ENCODE measurements around the gene BAHCC1. TPM values are rescaled to one million over a fixed set of nuclear protein-coding genes. Genes with fewer than 3 reads are reported as not detected.

Gene BAHCC1
- polyA plus RNA-seq, 4 donors = 2.2 to 26.9 (median 9.8) TPM

DNA sequence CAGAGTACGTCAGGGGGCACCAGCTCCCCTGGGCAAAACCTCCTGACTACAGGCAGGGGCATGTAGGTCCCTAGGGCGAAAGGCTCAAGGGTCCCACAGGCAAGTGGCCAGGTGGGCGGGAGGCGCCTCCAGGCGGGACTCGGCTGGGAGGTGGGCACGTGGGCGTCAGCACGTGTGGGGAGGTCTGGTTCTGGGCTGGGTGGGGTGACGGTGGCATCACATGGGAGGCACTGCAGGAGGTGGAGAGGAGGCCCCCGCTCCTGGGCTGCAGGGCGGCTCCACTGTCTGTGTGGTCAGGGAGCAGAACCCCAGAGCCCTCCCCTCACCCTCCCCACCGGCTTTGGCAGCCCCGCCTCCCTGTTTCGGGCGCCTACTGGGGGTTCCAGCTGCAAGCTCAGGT, 64.6 kb downstream of the BAHCC1 start:
- FAIRE-seq = no peak
- H3K4me3 ChIP-seq (ENCODE audit: low read depth in 1 of 3, low read length in 3 of 3) = no peak overlapping the region
- H3K4me1 ChIP-seq (ENCODE audit: control insufficient read depth in 3 of 3, insufficient read depth in 2 of 3, low read depth in 1 of 3, low read length in 2 of 3) = no peaks in the 10 kb centered on the region
- H3K27me3 ChIP-seq (ENCODE audit: control insufficient read depth in 3 of 3, insufficient read depth in 3 of 3, low read length in 3 of 3) = no peaks in the 10 kb centered on the region
- peaks cover 0 to 2% of the 10 kb centered on the region in 2 donors for H3K9me3 ChIP-seq (ENCODE audit: control insufficient read depth in 2 of 2, insufficient read depth in 1 of 2, low read depth in 1 of 2, low read length in 1 of 2)
- H3K27ac ChIP-seq (ENCODE audit: low read depth in 1 of 3, low read length in 2 of 3) = no peak overlapping the region
- H3K36me3 ChIP-seq (ENCODE audit: control insufficient read depth in 3 of 3, insufficient read depth in 2 of 3, low read depth in 1 of 3, low read length in 3 of 3) = peaks cover 0 to 95% (median 2%) of the 10 kb centered on the region in 3 donors
- no peak for DNase-seq
- 81 to 88% (median 86%) methylated on average over 15 to 16 of the region's 16 CpGs for WGBS, 3 donors

DNA sequence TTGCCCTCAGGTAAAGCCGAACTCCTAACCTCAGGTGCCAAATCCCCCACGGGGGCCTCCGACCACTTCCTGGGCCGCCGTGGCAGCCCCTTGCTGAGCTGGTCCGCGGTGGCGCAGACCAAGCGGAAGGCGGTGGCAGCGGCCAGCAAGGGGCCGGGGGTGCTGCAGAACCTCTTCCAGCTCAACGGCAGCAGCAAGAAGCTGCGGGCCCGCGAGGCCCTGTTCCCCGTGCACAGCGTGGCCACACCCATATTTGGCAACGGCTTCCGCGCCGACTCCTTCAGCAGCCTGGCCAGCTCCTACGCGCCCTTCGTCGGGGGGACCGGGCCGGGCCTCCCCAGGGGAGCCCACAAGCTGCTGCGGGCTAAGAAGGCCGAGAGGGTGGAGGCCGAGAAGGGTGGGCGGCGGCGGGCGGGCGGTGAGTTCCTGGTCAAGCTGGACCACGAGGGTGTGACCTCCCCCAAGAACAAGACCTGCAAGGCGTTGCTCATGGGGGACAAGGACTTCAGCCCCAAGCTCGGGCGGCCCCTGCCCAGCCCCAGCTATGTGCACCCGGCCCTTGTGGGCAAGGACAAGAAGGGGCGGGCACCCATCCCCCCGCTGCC, 65.7 kb downstream of the BAHCC1 start:
- WGBS, 3 donors = 82 to 86% (median 86%) methylated on average over 41 to 43 of the region's 43 CpGs
- Histone ChIP-seq H3K4me3 (ENCODE audit: low read depth in 1 of 3, low read length in 3 of 3) (no peak overlapping the region), H3K27me3 (ENCODE audit: control insufficient read depth in 3 of 3, insufficient read depth in 3 of 3, low read length in 3 of 3) (no peaks in the 10 kb centered on the region), H3K9me3 (ENCODE audit: control insufficient read depth in 2 of 2, insufficient read depth in 1 of 2, low read depth in 1 of 2, low read length in 1 of 2) (peaks cover 0 to 2% of the 10 kb centered on the region in 2 donors), H3K4me1 (ENCODE audit: control insufficient read depth in 3 of 3, insufficient read depth in 2 of 3, low read depth in 1 of 3, low read length in 2 of 3) (no peaks in the 10 kb centered on the region), H3K27ac (ENCODE audit: low read depth in 1 of 3, low read length in 2 of 3) (no peak overlapping the region), H3K36me3 (ENCODE audit: control insufficient read depth in 3 of 3, insufficient read depth in 2 of 3, low read depth in 1 of 3, low read length in 3 of 3) (peaks cover 0 to 95% (median 2%) of the 10 kb centered on the region in 3 donors)
- FAIRE-seq (no peak), DNase-seq (no peak)

DNA sequence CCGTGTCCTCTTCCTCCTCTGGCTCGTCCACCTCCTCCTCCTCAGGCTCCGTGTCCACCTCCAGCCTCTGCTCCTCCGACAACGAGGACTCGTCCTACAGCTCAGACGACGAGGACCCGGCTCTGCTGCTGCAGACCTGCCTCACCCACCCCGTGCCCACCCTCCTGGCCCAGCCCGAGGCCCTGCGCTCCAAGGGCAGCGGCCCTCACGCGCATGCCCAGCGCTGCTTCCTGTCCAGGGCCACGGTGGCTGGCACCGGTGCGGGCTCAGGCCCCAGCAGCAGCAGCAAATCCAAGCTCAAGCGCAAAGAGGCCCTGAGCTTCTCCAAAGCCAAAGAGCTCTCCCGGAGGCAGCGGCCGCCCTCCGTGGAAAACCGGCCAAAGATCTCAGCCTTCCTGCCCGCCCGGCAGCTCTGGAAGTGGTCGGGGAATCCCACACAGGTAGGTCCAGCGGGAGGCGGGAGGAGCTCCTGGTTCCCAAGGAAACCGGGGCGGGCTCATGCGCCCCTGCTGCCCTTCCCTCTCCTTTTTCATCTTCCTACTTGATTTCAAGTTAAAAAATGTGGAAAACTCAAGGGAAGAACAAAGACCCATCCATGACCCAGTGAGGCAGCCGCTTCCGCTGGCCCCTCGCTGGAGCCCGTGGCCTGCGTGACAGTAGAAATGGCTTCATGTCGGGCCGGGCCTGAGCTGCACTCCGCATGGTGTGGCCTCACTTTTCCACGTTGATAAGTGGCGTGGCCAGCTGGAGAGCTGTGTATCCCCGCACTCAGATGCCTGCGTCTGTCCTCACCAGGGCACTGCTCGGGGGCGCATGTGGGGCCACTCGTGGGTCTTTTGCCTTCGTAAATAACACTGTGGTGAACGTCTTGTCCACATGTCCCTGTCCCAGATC, 66.6 kb downstream of the BAHCC1 start:
- WGBS, 3 donors = 89 to 94% (median 91%) methylated on average over 48 to 50 of the region's 50 CpGs
- H3K4me1 ChIP-seq (ENCODE audit: control insufficient read depth in 3 of 3, insufficient read depth in 2 of 3, low read depth in 1 of 3, low read length in 2 of 3) = no peaks in the 10 kb centered on the region
- H3K36me3 ChIP-seq (ENCODE audit: control insufficient read depth in 3 of 3, insufficient read depth in 2 of 3, low read depth in 1 of 3, low read length in 3 of 3) = peaks cover 0 to 94% (median 2%) of the 10 kb centered on the region in 3 donors
- FAIRE-seq (no peak), DNase-seq (no peak)
- H3K27me3 ChIP-seq (ENCODE audit: control insufficient read depth in 3 of 3, insufficient read depth in 3 of 3, low read length in 3 of 3) = no peaks in the 10 kb centered on the region
- no peak overlapping the region for H3K27ac ChIP-seq (ENCODE audit: low read depth in 1 of 3, low read length in 2 of 3)
- no peak overlapping the region for H3K4me3 ChIP-seq (ENCODE audit: low read depth in 1 of 3, low read length in 3 of 3)
- H3K9me3 ChIP-seq (ENCODE audit: control insufficient read depth in 2 of 2, insufficient read depth in 1 of 2, low read depth in 1 of 2, low read length in 1 of 2) = peaks cover 0 to 2% of the 10 kb centered on the region in 2 donors

DNA sequence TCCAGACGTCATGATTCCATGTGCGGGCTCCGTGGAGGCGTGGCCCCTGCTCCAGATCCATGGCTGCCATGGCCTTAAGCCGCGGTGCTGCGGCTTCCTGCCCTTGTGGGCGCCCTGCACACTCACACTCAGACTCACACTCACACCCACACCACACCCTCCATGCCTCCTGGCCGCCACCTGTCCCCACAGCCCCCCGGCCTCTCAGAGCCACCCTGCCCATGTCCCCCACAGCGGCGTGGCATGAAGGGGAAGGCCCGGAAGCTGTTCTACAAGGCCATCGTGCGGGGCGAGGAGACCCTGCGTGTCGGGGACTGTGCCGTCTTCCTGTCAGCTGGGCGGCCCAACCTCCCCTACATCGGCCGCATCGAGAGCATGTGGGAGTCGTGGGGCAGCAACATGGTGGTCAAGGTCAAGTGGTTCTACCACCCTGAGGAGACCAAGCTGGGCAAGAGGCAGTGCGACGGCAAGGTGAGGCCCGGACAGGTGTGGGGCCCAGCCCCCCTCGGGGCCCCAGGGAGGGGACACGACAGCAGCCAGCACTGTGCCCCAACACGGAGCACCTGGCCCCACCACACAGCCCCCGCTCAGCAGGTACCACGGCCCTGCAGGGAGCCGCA, 67.4 kb downstream of the BAHCC1 start:
- no peak overlapping the region for H3K4me3 ChIP-seq (ENCODE audit: low read depth in 1 of 3, low read length in 3 of 3)
- H3K9me3 ChIP-seq (ENCODE audit: control insufficient read depth in 2 of 2, insufficient read depth in 1 of 2, low read depth in 1 of 2, low read length in 1 of 2) = no peaks in the 10 kb centered on the region
- 92 to 95% (median 94%) methylated on average over 33 of the region's 33 CpGs for WGBS, 3 donors
- DNase-seq (no peak), FAIRE-seq (no peak)
- no peaks in the 10 kb centered on the region for H3K4me1 ChIP-seq (ENCODE audit: control insufficient read depth in 3 of 3, insufficient read depth in 2 of 3, low read depth in 1 of 3, low read length in 2 of 3)
- no peaks in the 10 kb centered on the region for H3K27me3 ChIP-seq (ENCODE audit: control insufficient read depth in 3 of 3, insufficient read depth in 3 of 3, low read length in 3 of 3)
- no peak overlapping the region for H3K27ac ChIP-seq (ENCODE audit: low read depth in 1 of 3, low read length in 2 of 3)
- peaks cover 0 to 94% (median 2%) of the 10 kb centered on the region in 3 donors for H3K36me3 ChIP-seq (ENCODE audit: control insufficient read depth in 3 of 3, insufficient read depth in 2 of 3, low read depth in 1 of 3, low read length in 3 of 3)

DNA sequence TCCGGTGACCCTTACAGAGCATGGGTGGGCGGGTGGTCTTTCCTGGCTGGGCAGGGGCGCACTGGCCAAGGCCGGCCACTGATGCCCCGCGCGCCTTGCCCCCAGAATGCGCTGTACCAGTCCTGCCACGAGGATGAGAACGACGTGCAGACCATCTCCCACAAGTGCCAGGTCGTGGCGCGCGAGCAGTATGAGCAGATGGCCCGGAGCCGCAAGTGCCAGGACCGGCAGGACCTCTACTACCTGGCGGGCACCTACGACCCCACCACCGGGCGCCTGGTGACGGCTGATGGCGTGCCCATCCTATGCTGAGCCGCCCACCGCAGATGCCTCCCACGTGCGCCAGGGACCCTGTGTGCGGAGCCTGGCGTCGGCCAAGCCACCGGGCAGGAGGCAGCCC, 68.2 kb downstream of the BAHCC1 start:
- FAIRE-seq (no peak), DNase-seq (no peak)
- Histone ChIP-seq H3K9me3 (ENCODE audit: control insufficient read depth in 2 of 2, insufficient read depth in 1 of 2, low read depth in 1 of 2, low read length in 1 of 2) (no peaks in the 10 kb centered on the region), H3K36me3 (ENCODE audit: control insufficient read depth in 3 of 3, insufficient read depth in 2 of 3, low read depth in 1 of 3, low read length in 3 of 3) (peaks cover 0 to 88% (median 2%) of the 10 kb centered on the region in 3 donors), H3K27me3 (ENCODE audit: control insufficient read depth in 3 of 3, insufficient read depth in 3 of 3, low read length in 3 of 3) (no peaks in the 10 kb centered on the region), H3K4me3 (ENCODE audit: low read depth in 1 of 3, low read length in 3 of 3) (no peak overlapping the region), H3K27ac (ENCODE audit: low read depth in 1 of 3, low read length in 2 of 3) (no peak overlapping the region), H3K4me1 (ENCODE audit: control insufficient read depth in 3 of 3, insufficient read depth in 2 of 3, low read depth in 1 of 3, low read length in 2 of 3) (peaks cover 0 to 6% (median under 1%) of the 10 kb centered on the region in 3 donors)
- WGBS, 3 donors = 93 to 96% (median 95%) methylated on average over 28 to 32 of the region's 32 CpGs

DNA sequence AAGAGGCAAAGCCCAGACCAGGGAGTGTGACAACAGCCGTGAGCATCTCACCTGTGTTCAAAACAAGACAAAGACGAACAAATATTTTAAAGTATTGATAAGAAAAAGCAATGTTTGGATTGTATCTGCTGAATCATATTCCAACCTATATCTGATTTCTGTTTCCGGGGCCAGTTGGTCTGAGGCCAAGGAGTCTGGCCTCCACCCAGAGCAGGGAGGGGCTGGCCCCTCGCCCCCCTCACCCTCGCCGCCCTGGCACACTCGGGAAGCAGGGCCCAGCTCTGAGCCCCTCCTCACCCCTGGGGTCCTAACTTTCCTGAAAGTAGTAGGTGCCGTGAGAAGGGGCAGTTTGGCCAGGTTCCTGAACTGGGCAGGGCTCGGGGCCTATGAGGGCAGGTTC, 69.3 kb downstream of the BAHCC1 start:
- H3K27me3 ChIP-seq (ENCODE audit: control insufficient read depth in 3 of 3, insufficient read depth in 3 of 3, low read length in 3 of 3) = no peaks in the 10 kb centered on the region
- peaks cover 0 to 10% (median 1%) of the 10 kb centered on the region in 3 donors for H3K4me1 ChIP-seq (ENCODE audit: control insufficient read depth in 3 of 3, insufficient read depth in 2 of 3, low read depth in 1 of 3, low read length in 2 of 3)
- H3K36me3 ChIP-seq (ENCODE audit: control insufficient read depth in 3 of 3, insufficient read depth in 2 of 3, low read depth in 1 of 3, low read length in 3 of 3) = peaks cover 0 to 78% (median 2%) of the 10 kb centered on the region in 3 donors
- no peak overlapping the region for H3K4me3 ChIP-seq (ENCODE audit: low read depth in 1 of 3, low read length in 3 of 3)
- FAIRE-seq (no peak), DNase-seq (no peak)
- 39 to 61% (median 57%) methylated on average over 9 of the region's 9 CpGs for WGBS, 3 donors
- H3K9me3 ChIP-seq (ENCODE audit: control insufficient read depth in 2 of 2, insufficient read depth in 1 of 2, low read depth in 1 of 2, low read length in 1 of 2) = no peaks in the 10 kb centered on the region
- no peak overlapping the region for H3K27ac ChIP-seq (ENCODE audit: low read depth in 1 of 3, low read length in 2 of 3)

DNA sequence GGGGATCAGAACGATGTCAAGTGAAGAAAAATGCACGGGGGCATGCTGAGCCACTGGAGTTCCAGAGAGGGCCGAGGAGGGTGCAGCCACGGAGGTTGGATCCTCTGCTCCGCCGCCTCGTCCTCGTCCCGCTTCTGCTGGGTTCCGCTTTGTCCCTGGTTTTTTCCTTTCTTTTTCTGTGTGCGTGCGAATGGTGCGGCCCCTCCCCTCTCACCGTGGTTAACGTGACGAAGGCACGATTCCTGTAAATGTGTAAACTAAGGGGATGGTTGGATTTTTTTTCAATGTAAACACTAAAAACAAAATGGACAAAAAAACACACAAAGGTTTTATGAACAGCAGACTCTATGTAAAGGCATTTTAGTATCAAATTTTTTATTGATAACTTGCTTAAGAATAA, 70.7 kb downstream of the BAHCC1 start:
- FAIRE-seq (no peak), DNase-seq (no peak)
- 80 to 86% (median 83%) methylated on average over 17 of the region's 17 CpGs for WGBS, 3 donors

More for the DNA sequence above, 70.7 kb downstream of the BAHCC1 start:
- Histone ChIP-seq H3K9me3 (ENCODE audit: control insufficient read depth in 2 of 2, insufficient read depth in 1 of 2, low read depth in 1 of 2, low read length in 1 of 2) (no peaks in the 10 kb centered on the region), H3K27ac (ENCODE audit: low read depth in 1 of 3, low read length in 2 of 3) (no peak overlapping the region), H3K36me3 (ENCODE audit: control insufficient read depth in 3 of 3, insufficient read depth in 2 of 3, low read depth in 1 of 3, low read length in 3 of 3) (peaks cover 0 to 66% (median 2%) of the 10 kb centered on the region in 3 donors), H3K27me3 (ENCODE audit: control insufficient read depth in 3 of 3, insufficient read depth in 3 of 3, low read length in 3 of 3) (no peaks in the 10 kb centered on the region), H3K4me3 (ENCODE audit: low read depth in 1 of 3, low read length in 3 of 3) (no peak overlapping the region), H3K4me1 (ENCODE audit: control insufficient read depth in 3 of 3, insufficient read depth in 2 of 3, low read depth in 1 of 3, low read length in 2 of 3) (peaks cover 0 to 10% (median 1%) of the 10 kb centered on the region in 3 donors)
